Colon (tissue), 2 donors: Measurements from ENCODE around the gene NPLOC4.

Source experiments
- FAIRE-seq: peaks from 2 replicates; lab custom pipeline; 2012; peaks lifted over from hg19 to GRCh38; lab: Jason Lieb, UNC
- donor health status: control.
- donor health status: control.

Gene NPLOC4

DNA sequence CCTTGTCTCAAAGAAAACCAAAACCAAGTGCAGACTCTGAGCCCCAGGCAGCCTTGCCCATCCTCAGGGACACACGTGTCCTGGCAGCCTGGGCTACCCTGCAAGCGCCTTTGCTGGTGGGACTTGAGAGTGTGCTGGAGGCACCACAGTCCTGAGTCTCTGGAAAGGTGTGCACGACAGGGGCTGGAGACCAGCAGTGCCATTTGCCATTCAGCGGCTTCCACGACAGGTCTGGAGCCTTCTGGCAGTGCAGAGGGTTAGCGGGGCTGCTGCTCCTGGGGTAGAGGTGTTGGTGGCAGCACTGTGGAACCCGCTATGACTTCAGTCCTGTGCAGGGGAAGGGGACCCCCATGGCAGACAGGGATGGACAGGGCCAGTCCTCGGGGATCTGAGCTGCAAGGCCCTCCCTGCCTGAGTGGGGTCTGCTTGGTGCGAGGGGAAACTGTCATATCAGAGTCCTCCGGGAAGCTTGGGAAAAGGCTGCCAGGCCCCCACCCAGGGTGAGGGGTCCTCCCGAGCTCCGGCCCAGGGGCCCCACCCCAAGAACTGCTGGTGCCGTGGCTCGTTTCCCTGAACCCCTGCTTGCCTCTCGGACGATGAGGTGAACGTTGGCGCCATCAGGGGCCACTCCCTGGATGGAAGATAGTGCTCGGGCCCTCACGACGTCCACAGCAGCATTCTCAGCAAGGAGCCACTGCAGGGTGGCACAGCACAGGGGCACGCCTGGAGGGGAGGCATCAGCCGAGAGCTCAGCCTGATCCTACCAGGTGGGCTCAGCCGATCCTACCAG, 91.6 kb downstream of the NPLOC4 start:
- no peak for FAIRE-seq

DNA sequence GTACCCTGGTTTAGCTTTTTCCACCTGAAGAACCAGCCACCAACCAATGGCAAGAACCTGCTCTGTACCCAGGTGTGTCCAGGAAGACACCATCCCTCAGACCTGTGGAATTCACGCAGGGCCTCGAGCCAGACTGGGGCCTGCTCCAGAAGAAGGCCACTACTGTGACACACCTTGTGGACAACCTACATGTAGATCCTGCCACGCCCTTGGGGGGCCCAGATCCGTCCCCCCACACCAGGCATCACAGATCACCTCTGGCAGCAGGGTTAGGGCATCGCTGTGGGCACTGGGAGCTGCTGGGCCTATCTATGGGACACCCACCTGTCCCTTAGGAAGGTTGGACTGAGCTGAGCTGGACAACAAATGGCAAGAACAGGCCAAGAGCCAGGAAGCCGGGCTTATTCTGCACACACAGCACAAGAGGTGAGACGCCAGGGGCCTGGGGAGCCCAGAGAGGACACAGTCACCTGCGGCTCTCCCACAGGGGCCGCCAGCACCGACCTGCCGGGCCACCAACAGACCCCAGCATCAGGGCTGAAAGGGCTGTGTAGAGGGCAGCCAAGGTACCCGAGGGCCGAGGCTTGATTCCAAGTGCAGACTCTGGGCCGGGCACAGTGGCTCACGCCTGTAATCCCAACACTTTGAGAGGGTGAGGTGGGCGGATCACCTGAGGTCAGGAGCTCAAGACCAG, 92.5 kb downstream of the NPLOC4 start:
- no peak for FAIRE-seq

DNA sequence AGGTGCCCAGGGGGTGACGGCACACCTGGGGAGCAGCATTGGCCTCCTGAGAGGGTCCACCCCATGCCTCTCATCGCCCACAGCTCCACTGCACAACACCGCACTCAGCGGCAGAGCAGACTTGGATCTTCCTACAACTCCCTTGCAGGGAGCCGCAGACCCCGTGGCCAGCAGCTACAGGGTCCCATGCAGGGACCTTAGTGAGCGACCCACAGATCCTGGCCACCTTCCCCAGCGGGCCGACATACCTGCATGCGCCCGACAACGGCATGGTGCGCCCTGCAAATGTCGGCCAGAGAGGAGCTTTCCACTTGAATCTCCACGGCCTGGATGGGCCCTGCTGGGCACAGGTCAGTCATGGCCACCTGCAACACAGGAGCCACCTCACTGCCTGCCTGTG, 93.2 kb downstream of the NPLOC4 start:
- no peak for FAIRE-seq

DNA sequence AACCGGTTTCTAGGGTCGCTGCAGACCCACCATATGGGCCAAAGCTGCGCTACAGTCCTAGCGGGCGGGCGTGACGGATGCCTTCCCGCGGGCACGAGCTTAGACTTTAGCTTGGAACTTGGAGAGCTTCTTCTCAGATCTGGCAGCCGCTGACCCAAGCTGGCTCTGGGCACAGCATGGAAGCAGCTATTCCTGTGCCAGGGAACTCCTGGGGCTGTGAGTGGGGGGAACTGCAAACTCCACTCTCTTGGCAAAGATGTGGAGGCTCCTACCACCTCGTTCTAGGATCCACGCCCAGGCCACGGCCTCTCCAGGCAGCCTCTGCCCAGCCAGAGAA, 93.6 kb downstream of the NPLOC4 start:
- no peak for FAIRE-seq

DNA sequence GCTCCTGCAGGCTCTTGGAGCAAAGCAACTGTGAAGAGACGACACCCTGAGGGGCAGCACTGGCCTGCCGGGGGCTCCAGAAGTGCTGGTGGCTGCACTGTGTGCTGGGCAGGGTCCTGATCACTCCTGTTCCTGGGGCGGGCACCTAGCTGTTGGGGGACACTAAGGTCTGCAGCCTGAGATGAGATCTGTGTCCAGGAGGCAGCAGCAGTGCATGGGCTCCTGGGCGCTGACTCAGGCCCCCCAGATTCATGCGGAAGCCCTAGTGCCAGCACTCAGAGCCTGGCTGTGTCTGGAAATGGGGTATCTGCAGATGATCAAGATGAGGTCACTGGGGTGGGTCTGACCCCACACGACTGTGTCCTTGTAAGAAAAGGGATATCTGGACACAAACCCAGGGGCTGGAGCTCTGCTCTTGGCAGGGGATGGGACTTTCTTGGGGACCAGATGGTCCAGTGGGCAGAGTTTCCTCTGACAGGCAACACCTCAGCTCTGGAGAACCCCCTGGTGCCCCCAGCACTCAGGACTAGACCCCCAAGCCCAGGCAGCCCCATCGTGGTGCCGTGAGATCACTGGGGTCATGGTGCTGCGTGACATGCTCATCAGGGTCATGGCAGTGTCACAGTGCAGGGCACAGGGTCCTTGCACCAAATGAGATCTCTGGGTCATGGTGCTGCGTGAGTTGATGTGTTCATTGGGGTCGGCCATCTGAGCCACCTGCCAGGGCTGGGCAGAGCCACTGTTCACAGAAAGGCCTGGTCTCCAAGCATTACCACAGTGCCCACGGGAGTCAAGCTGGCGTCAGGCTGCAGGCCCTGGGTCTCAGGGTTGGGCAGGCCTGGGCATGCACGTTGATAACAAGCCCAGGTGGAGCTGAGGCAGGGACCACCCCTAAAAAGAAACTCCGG, 94.2 kb downstream of the NPLOC4 start:
- FAIRE-seq, result no peak

DNA sequence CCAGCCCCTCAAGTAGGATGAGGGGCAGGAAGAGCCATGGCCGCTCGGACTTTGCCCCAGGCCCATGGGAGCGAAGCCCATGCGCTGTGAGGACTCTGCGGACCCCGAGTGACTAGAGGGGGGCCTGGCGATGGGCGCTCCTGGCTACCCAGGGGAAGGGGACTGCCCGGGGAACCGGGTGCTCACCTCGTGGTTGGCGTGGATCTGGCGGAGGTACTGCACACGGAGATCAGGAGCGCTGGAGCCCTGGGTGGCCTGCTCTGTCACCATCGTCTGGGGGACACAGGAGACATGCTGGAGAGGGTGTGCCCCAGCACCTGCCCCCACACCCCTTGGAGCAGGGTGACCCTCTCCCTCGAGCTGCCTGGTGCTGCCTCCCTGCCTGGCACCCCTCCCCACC, 95.8 kb downstream of the NPLOC4 start:
- FAIRE-seq, result no peak

DNA sequence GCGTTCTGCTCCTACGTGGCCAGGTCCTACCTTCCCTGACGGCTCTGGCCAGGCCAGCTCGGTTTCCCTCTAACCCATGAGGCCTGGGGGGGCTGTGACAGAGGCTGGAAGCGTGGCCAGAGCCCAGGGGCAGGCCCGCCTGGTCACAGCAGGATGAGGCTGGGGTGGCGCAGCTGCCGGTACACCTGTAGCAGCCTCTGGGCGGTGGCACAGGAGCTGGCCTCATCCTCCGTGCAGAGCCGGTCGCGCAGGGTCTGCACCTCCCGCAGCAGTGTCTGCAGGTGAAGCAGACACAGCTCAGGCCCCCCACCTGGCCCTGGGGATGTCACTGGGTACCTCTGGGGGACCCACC, 96.3 kb downstream of the NPLOC4 start:
- FAIRE-seq, result no peak

DNA sequence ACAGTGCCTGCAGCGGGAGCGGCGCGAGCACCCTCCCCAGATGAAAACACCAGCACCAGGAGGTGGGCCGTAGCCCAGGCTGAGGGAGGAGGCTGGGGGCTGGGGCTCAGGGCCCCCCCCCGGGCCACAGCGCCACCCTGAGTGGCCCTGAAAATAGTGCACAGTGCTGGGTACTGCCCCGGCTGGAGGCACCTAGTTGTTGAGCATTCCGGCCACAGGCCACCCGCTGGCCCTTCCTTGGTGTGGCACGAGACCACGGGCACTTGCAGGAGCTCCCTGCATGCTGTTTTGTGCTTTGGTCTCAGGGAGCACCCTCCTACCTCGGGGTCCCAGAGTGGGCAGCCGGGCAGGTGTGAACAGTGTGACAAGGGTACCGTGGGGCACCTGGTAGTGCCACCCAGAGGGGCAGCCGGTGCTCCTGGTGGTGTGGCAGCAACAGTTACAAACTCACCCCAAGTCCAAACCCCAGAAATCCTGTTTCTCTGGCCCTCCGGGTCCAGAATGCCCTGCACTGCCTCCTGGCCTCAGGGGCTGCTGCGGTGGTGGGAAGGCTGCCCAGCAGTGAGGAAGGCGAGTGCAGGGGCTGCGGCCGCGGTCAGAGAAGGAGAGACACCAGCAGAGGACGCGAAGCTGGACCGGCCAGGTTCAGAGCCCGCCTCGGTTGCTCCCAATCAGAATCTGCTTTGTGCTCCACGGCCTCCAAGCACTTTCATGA, 96.8 kb downstream of the NPLOC4 start:
- no peak for FAIRE-seq

DNA sequence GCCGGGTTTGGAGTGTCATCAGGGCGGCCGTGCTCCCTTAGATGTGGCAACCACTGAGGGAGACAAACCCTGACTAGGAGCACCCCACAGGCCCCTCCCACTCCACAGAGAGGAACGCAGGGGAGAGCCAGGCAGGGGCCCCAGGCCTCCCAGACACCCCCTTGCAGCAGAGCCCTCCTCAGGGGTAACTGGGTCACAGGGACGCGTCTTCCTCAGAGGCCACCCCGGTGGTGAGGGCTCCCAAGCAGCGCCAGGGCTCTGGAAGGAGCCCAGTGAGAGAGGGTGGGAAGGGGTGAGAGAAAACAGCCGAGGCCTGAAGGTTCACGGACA, 97.4 kb downstream of the NPLOC4 start:
- FAIRE-seq, result no peak

DNA sequence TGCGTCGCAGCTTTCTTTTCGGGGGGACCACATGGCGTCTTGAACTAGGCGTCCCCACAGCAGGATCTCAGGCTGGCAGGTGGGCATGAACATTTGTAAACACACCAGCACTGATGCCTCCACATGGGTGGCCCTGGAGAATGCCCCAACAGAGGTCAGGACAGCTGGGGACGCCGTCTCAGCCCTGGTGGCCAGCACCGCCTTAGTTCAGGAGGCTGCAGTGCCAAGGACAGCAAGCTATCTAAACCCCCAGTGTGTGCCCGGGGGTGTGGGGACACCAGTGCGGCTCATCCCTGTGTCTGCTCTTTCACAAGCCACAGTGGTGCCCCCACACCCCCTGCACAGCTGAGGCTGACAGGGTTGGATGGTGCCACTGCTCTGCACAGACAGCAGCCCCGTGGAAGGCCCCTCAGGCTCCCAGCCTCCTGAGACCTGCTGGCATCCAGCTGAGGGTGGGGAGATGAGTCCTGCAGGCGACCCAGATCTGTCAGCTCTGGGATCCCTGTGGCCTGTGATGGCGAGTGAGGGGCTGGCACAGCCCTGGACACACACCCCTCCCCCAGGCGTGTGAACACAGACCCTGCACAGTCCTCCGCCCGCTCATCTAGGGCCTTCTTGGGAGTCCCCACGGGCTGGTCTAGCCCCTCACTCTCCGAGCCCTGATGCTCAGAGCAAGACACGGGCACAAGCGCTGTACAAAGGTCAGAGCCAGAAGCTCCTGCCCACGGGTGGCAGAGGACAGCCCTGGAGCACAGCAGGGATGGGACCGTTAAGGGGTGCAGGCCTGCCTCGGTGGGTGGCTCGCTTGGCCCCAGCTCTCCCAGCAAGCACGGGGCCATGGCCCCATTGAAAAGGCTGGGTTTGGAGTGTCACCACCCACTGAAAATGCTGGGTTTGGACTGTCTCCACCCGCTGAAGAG, 98.0 kb downstream of the NPLOC4 start:
- no peak for FAIRE-seq

DNA sequence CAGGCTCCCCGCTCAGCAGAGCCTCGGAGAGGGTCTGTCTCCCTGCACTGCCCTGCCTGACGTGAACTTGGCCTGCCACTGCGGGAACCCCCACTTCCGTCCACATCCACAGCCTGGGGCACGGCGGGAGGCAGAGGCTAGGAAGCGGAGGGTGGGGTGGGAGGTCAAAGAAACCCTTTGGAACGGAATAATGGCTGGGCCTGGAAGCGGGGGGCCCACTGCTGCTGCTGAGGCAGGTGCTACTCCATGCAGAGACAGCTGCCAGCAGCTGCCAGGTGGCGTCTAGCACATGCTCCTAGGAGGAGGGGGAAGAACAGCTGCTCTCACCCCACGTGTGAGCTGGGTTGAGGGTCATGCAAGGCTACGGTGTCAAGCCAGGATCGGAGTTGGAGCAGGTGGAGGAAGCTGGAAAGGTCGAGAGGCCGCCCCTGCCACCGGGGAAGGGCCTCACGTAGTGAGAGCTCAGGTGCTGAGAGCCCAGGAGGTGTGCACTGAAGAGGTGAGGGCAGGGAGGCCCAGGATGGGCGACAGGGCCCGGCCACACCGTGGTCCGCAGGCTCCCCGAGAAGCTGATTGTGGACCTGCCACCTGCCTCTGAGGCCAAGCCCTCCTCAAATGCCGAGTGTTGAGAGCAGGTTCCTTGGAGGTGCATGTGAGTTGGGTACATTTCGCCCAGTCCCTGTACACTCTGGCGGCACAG, 98.9 kb downstream of the NPLOC4 start:
- no peak for FAIRE-seq

DNA sequence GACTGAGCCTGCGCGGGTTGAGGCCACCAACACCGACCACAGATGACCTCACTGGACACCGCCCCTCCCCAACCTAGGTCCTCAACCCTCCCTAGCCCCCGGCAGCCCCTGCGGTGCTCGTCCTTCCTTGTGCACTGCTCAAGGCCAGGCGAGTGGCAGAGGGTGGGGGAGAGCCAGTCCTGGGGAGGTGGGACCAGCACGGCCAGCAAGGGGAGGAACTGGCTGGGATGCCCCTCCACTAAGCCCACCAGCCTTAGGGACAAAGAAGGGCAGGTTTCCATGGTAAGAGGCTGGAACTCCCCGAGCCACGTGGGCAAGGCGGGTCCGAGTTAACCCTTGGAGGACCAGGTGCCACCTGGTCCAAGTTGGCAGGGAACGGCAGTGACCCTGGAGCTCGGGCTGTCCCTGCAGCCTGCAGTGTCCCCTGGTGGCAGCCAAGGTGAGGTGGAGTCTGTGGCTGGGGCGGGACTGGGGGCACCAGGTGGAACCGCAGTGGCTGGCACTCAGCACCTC, 99.5 kb downstream of the NPLOC4 start:
- no peak for FAIRE-seq

DNA sequence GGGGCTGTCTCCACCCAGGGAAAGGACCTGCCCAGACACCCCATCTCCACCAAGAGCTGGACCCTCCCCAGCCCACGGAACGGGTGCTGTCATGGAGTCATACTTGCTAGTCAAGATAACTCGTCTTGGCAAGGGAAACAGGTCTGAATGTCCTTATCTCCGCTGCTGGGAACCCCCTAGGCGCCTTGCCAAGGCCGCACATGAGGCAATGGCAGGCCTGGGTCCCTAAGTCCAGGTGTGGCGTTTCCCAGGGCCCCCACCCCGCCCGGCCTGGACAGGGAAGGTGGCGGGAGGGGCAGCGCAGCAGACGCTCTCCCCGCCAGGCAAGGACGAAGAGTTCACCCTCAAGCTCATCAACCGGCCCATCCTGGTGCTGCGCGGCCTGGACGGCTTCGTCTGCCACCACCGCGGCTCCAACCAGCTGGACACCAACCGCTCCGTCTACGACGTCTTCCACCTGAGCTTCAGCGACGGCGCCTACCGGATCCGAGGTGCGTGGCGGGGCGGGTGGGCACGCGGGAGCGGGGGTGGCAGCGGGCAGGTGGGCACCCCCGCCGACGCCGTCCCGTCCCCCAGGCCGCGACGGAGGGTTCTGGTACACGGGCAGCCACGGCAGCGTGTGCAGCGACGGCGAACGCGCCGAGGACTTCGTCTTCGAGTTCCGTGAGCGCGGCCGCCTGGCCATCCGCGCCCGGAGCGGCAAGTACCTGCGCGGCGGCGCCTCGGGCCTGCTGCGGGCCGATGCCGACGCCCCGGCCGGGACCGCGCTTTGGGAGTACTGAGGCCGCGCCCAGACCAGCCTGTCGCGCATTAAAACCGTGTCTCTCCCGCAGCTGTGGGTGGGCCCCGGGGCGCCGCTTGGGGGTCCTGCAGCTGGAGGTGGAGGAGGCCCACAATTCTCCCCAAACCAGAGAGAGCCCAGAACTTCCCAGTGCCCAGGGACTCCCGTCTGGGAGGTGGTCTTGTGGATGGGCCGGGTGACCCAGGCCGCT, 100.3 kb downstream of the NPLOC4 start:
- no peak for FAIRE-seq

DNA sequence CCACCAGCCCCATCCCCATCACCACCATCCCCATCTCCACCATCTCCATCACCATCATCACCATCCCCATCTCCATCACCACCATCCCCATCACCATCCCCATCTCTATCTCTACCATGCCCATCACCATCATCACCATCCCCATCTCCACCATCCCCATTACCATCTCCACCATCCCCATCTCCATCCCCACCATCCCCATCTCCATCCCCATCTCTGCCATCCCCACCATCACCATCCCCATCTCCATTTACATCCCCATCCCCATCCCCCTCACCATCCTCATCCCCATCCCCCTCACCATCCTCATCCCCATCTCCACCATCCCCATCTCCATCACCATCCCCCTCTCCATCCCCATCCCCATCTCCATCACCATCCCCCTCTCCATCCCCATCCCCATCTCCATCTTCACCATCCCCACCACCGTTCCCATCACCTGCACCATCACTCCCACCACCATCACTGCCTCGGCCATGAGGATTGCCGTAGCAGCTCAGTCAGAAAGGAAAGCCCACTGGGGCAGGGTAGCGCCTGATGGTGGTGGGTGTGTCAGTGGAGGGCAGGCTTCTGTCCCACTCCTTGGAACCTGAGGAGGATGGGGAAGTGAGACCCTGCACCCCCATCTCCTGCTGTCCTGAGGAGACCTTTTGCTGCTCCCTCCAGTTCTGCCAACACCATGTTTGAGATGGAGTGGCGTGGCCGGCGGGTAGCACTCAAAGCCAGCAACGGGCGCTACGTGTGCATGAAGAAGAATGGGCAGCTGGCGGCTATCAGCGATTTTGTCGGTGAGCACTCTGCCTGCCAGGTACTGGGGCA, 101.2 kb downstream of the NPLOC4 start:
- no peak for FAIRE-seq

DNA sequence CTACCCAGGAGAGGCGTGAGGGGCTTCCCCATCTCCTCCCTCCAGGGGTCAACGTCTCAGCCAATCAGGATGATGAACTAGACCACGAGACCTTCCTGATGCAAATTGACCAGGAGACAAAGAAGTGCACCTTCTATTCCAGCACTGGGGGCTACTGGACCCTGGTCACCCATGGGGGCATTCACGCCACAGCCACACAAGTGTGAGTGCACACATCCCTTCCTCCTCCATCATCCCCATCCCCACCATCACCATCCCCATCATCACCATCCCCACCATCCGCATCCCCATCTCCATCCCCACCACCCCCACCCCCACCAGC, 101.9 kb downstream of the NPLOC4 start:
- FAIRE-seq, result no peak

DNA sequence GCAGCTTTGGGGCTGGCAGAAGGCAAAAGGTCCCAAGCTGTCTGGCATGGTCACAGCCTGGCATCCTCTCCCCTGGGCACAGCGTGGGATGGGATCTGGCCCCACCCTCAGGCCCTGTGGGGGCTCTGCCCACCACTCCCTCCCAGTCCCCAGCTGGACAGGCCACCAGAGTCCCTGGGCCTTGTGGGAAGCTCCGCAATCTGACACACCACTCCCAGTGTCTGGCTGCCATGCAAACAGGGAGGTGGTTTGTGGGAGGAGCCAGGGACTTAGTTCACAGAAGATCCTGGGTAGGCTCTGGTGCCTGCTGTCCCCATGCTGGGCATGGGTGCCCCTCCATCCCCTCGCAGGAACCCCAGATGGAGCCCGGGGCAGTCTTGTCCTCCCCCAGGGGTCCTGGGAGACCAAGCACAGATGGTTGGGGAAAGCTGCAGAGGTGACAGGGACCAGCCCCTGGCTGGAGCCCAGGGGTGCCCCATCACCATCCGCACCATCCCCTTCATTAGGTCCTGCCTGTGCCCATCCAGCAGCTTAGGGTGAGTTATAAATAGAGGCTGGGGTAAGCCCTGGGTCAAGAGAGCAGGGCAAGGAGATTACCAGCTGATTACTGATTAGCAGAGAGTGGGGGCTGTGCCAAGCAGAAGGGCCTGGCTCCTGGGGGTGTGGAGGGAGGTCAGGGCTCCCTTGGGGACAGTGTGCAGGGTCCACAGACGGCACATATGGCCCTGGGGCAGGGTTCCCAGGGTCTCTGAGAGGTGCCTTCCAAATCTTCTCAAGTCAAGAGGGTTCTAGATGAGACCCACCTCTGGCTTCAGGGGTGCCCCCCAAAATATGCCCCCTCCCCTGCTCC, 102.5 kb downstream of the NPLOC4 start:
- FAIRE-seq, result no peak

DNA sequence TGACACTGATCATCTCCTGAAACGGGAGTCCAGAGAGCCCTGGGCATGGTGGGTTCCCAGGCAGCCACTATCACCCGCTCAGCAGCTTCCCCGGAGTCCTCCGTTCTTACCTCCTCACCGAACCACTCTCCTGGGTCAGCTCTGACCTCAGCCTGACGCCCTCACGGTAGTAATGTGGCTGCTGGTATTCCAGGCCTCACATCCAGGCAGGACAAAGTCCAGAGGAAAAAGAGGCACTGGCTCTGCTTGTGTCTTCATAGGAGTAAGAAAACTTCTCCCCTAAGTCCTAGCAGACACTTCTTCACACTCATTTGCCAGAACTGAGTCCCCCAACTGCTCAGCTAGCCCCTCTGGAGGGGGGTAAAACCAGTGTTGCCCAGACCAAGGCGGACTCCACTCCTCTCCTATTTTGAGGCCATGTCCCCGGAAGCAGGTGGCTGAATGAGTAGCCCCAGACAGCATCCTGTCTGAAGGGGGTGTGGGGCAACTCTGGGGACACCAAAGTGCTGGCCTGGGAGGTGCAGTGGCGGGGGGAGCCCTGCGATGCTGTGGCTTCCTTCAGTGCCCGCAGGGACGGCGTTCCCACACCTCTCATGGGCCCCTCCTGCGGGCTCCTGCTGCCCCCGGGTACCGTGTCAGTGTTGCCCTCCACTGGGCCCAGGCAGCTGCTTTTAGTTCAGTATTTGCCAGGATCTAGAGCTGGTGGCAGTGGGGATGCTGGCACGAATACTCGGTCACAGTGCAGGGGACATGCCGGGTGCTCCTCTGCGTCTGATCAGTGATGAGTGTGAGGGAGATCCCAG, 103.4 kb downstream of the NPLOC4 start:
- no peak for FAIRE-seq
